ENCODE measurements around the gene PRKG1. TPM values are rescaled to one million over a fixed set of nuclear protein-coding genes. Genes with fewer than 3 reads are reported as not detected.
"Not testable (repeated sequence)": the region's sequence is repeated elsewhere in the genome, so short reads cannot be mapped to it uniquely, and the experiment has no call there.

PRKG1 gene
- total RNA-seq, 5 donors from 2014 or later (not counting 1 experiment from before 2014, with no cell fraction given), result 0.03 to 0.26 (median 0.19) TPM; not detected in 1

DNA sequence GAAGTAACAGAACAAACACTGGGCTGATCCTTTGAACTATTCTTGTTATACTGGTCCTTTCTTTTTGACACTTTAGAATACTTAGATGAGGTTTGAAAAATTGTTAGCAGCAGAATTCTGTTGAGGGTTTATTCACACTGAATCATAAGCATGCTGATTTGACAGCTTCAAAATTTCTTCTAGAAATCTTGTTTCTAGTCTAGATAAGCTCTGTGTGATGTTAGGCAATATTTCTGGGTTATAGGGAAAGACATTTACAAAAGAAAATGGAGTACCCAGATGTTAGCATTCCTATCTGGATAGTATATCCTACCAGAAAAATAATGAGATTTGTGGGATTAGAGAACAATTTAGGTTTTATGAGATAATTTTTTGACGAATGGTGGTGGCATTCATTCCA is 613.0 kb downstream of the PRKG1 start:
- WGBS (ENCODE audit: insufficient coverage), result no CpG with 5 or more reads among the region's 1 CpG
- Mint-ChIP-seq H3K27ac (no peak overlapping the region), H3K4me1 (no peaks in the 10 kb centered on the region), H3K4me3 (no peak overlapping the region), H3K9me3 (no peaks in the 10 kb centered on the region), H3K36me3 (no peaks in the 10 kb centered on the region), H3K27me3 (peaks cover 6 to 10% of the 10 kb centered on the region in 2 donors)
- DNase-seq (no peak), ATAC-seq (replicated peaks in 1 of 4) (no peak)
- Histone ChIP-seq H3K4me1 (ENCODE audit: control insufficient read depth in 1 of 2, extremely low read depth in 1 of 2, insufficient read depth in 2 of 2, low read length in 2 of 2) (no peaks in the 10 kb centered on the region), H3K27me3 (replicated peaks in 1 of 2; ENCODE audit: control insufficient read depth in 2 of 2, extremely low read depth in 1 of 2, insufficient read depth in 2 of 2, low read length in 1 of 2) (peaks cover 0 to 3% of the 10 kb centered on the region in 2 experiments), H3K27ac (ENCODE audit: low read length) (no peak overlapping the region), H3K9me3 (no peaks in the 10 kb centered on the region), H3K4me3 (ENCODE audit: control insufficient read depth in 1 of 2, extremely low read depth in 1 of 2, low read length in 1 of 2) (no peak overlapping the region), H3K36me3 (ENCODE audit: control insufficient read depth in 2 of 2, extremely low read depth in 1 of 2, insufficient read depth in 1 of 2, low read length in 1 of 2) (no peaks in the 10 kb centered on the region)
- POLR2A ChIA-PET, result no interaction called here
- CTCF ChIA-PET, result no interaction called here

DNA sequence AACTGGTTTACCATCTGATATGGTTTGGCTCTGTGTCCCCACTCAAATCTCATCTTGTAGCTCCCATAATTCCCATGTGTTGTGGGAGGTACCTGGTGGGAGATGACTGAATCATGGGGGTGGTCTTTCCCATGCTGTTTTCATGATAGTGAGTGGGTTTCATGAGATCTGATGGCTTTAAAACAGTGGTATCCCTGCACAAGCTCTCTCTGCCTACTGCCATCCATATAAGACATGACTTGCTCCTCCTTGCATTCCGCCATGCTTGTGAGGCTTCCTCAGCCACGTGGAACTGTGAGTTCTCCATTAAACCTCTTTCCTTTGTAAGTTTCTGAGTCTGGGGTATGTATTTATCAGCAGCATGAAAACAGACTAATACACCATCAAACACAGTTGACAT is 614.5 kb downstream of the PRKG1 start:
- POLR2A ChIA-PET, result not testable (repeated sequence)

DNA sequence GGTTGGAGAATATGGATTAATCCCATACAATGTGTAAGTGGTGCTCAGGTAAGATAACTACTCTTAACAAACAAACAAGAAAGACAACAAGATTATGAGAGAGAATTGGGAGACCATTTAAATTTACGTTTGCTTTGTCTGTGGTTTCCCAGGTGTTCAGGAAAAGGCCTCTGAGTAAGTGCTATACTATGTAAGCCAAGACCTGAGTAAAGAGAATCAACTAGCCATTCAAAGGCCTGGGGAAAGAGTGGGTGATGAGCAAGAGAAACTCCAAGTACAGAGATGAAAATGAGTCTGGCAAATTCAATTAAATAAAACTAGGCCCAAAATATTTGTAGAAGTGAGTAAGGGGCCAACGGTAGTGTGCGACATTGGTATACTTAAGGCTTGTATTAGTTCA is 615.2 kb downstream of the PRKG1 start:
- Histone ChIP-seq H3K4me3 (ENCODE audit: control insufficient read depth in 1 of 2, extremely low read depth in 1 of 2, low read length in 1 of 2) (no peak overlapping the region), H3K27ac (ENCODE audit: low read length) (no peak overlapping the region), H3K27me3 (replicated peaks in 1 of 2; ENCODE audit: control insufficient read depth in 2 of 2, extremely low read depth in 1 of 2, insufficient read depth in 2 of 2, low read length in 1 of 2) (no peaks in the 10 kb centered on the region), H3K4me1 (ENCODE audit: control insufficient read depth in 1 of 2, extremely low read depth in 1 of 2, insufficient read depth in 2 of 2, low read length in 2 of 2) (no peaks in the 10 kb centered on the region), H3K9me3 (no peaks in the 10 kb centered on the region), H3K36me3 (ENCODE audit: control insufficient read depth in 2 of 2, extremely low read depth in 1 of 2, insufficient read depth in 1 of 2, low read length in 1 of 2) (no peaks in the 10 kb centered on the region)
- no CpG with 5 or more reads among the region's 3 CpGs for WGBS (ENCODE audit: insufficient coverage)
- Mint-ChIP-seq H3K4me1 (peaks cover 0 to 5% (median 3%) of the 10 kb centered on the region in 3 donors), H3K27ac (no peak overlapping the region), H3K36me3 (no peaks in the 10 kb centered on the region), H3K9me3 (no peaks in the 10 kb centered on the region), H3K27me3 (peaks cover 0 to 7% of the 10 kb centered on the region in 2 donors), H3K4me3 (no peak overlapping the region)
- POLR2A ChIA-PET, result no interaction called here
- CTCF ChIA-PET, result no interaction called here
- ATAC-seq (replicated peaks in 1 of 4), result no peak
- DNase-seq, result no peak

More for the DNA sequence above, 614.5 kb downstream of the PRKG1 start:
- H3K36me3 Mint-ChIP-seq; H3K4me3 Mint-ChIP-seq; H3K27me3 ChIP-seq (replicated peaks in 1 of 2; ENCODE audit: control insufficient read depth in 2 of 2, extremely low read depth in 1 of 2, insufficient read depth in 2 of 2, low read length in 1 of 2); H3K27me3 Mint-ChIP-seq; H3K27ac ChIP-seq (ENCODE audit: low read length); H3K9me3 ChIP-seq; H3K4me3 ChIP-seq (ENCODE audit: control insufficient read depth in 1 of 2, extremely low read depth in 1 of 2, low read length in 1 of 2); CTCF ChIA-PET; DNase-seq; H3K4me1 ChIP-seq (ENCODE audit: control insufficient read depth in 1 of 2, extremely low read depth in 1 of 2, insufficient read depth in 2 of 2, low read length in 2 of 2); H3K4me1 Mint-ChIP-seq; H3K27ac Mint-ChIP-seq; H3K36me3 ChIP-seq (ENCODE audit: control insufficient read depth in 2 of 2, extremely low read depth in 1 of 2, insufficient read depth in 1 of 2, low read length in 1 of 2); H3K9me3 Mint-ChIP-seq; ATAC-seq (replicated peaks in 1 of 4): not testable (repeated sequence)
- no CpG with 5 or more reads among the region's 2 CpGs for WGBS (ENCODE audit: insufficient coverage)

DNA sequence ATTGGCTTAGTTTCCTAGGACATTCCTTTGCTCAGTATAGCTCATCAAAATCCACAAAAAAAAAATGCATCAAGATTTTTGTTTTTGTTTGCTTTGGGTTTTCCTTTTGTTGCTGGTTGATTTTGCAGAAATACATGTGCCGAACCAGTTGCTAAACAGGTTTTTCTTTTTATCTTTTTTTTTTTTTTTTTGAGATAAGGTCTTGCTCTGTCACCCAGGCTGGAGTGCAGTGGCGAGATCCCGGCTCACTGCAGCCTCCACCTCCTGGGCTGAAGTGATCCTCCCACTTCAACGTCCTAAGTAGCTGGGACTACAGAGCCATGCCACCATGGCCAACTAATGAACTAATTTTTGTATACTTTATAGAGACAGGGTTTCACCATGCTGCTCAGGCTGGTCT is 616.8 kb downstream of the PRKG1 start:
- H3K27ac Mint-ChIP-seq, result no peak overlapping the region
- no peak for ATAC-seq (replicated peaks in 1 of 4)
- peaks cover 0 to 3% of the 10 kb centered on the region in 2 donors for H3K36me3 ChIP-seq (ENCODE audit: control insufficient read depth in 2 of 2, extremely low read depth in 1 of 2, insufficient read depth in 1 of 2, low read length in 1 of 2)
- H3K27ac ChIP-seq (ENCODE audit: low read length), result no peak overlapping the region
- 90% methylated on average over 2 of the region's 4 CpGs for WGBS (ENCODE audit: insufficient coverage)
- ChIA-PET POLR2A (no interaction called here), CTCF (interaction anchor here in 1 of 2 donors (0.7 kb wide), 1 partner anchor 274 kb away, joined by 6 read pairs; no protein-coding TSS in a partner anchor)
- H3K9me3 Mint-ChIP-seq, result no peaks in the 10 kb centered on the region
- DNase-seq, result no peak
- H3K4me3 ChIP-seq (ENCODE audit: control insufficient read depth in 1 of 2, extremely low read depth in 1 of 2, low read length in 1 of 2), result no peak overlapping the region
- H3K27me3 Mint-ChIP-seq, result peaks cover 0 to 3% of the 10 kb centered on the region in 2 donors
- H3K9me3 ChIP-seq, result no peaks in the 10 kb centered on the region
- peaks cover 16 to 21% (median 19%) of the 10 kb centered on the region in 3 donors for H3K4me1 Mint-ChIP-seq
- no peak overlapping the region for H3K4me3 Mint-ChIP-seq
- H3K4me1 ChIP-seq (ENCODE audit: control insufficient read depth in 1 of 2, extremely low read depth in 1 of 2, insufficient read depth in 2 of 2, low read length in 2 of 2), result peaks cover 0 to 2% of the 10 kb centered on the region in 2 experiments
- H3K27me3 ChIP-seq (replicated peaks in 1 of 2; ENCODE audit: control insufficient read depth in 2 of 2, extremely low read depth in 1 of 2, insufficient read depth in 2 of 2, low read length in 1 of 2), result no peaks in the 10 kb centered on the region
- H3K36me3 Mint-ChIP-seq, result peaks cover 3% of the 10 kb centered on the region

DNA sequence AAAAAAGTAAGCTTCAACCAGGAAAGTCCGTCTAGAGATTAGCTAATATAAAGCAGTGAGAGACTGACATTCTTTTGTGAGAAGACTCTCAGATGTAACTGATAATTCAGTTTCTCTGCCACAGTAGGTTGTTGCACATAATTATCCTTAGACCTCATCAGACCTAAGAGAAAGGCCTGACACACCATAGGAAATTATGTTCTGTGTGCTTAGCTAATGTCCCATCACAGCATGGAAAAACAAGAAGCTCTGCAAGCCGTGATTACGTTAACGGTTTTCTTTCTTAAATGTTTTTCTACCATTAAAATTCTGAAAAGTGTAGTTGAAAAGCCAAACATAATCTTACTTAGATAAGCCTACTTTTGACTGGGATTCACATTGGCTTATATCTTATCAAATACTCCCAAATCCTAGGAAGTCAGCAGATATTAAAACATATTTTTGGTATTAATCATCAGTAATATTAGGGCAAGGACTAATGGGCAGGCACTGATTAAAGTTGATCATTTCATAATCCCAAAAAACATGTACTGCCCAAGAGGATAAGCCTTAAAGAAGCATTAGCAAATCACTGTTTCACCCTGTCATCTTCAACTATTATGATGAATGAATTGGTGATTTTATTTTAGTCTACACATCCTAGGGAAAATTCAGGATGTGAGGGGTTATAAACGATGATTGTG is 619.9 kb downstream of the PRKG1 start:
- ChIA-PET CTCF (no interaction called here), POLR2A (interaction anchor here in 1 of 2 donors (0.6 kb wide), 1 partner anchor 10 kb away, joined by 3 read pairs; no protein-coding TSS in a partner anchor)
- 80% methylated on average over 1 of the region's 5 CpGs for WGBS (ENCODE audit: insufficient coverage)
- peaks cover 2 to 12% of the 10 kb centered on the region in 2 donors for H3K36me3 ChIP-seq (ENCODE audit: control insufficient read depth in 2 of 2, extremely low read depth in 1 of 2, insufficient read depth in 1 of 2, low read length in 1 of 2)
- H3K9me3 ChIP-seq, result no peaks in the 10 kb centered on the region
- H3K27me3 ChIP-seq (replicated peaks in 1 of 2; ENCODE audit: control insufficient read depth in 2 of 2, extremely low read depth in 1 of 2, insufficient read depth in 2 of 2, low read length in 1 of 2), result no peaks in the 10 kb centered on the region
- Mint-ChIP-seq H3K27ac (no peak overlapping the region), H3K4me3 (no peak overlapping the region), H3K27me3 (no peaks in the 10 kb centered on the region), H3K36me3 (peaks cover 14% of the 10 kb centered on the region), H3K9me3 (no peaks in the 10 kb centered on the region), H3K4me1 (peaks cover 44 to 47% (median 45%) of the 10 kb centered on the region in 3 donors)
- no peak for ATAC-seq (replicated peaks in 1 of 4)
- peaks cover 18 to 25% of the 10 kb centered on the region in 2 experiments for H3K4me1 ChIP-seq (ENCODE audit: control insufficient read depth in 1 of 2, extremely low read depth in 1 of 2, insufficient read depth in 2 of 2, low read length in 2 of 2)
- H3K27ac ChIP-seq (ENCODE audit: low read length), result no peak overlapping the region
- H3K4me3 ChIP-seq (ENCODE audit: control insufficient read depth in 1 of 2, extremely low read depth in 1 of 2, low read length in 1 of 2), result no peak overlapping the region
- no peak for DNase-seq

DNA sequence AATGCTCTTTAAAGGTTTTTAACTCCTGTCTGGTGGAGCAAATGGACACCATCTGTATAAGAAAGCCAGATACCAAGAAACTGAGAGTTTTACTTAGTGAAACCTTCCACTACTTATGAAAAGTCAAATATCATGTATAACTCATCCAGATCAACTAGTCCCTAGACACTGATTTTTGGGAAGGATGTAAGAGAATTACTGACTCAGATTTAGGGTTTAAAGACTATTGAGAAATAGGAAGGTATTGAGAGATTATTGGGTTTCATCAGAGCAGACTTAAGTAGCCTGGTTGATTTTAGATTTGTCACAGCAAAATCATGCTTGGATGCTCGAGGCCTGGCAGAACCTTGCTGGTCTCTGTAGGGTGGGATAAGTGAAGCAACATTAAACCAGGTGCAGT is 622.0 kb downstream of the PRKG1 start:
- Mint-ChIP-seq H3K4me3 (peak overlapping the region; percentile 17 to 36 (median 22)), H3K27me3 (no peaks in the 10 kb centered on the region), H3K9me3 (no peaks in the 10 kb centered on the region), H3K27ac (peak overlapping the region; percentile 5 to 52), H3K36me3 (peaks cover 16% of the 10 kb centered on the region), H3K4me1 (peaks cover 51 to 56% (median 55%) of the 10 kb centered on the region in 3 donors)
- ChIA-PET POLR2A (no interaction called here), CTCF (no interaction called here)
- ATAC-seq (replicated peaks in 1 of 4) (no peak), DNase-seq (no peak)
- WGBS (ENCODE audit: insufficient coverage), result no CpG with 5 or more reads among the region's 1 CpG
- Histone ChIP-seq H3K36me3 (ENCODE audit: control insufficient read depth in 2 of 2, extremely low read depth in 1 of 2, insufficient read depth in 1 of 2, low read length in 1 of 2) (peaks cover 2 to 12% of the 10 kb centered on the region in 2 donors), H3K27ac (ENCODE audit: low read length) (no peak overlapping the region), H3K4me3 (ENCODE audit: control insufficient read depth in 1 of 2, extremely low read depth in 1 of 2, low read length in 1 of 2) (no peak overlapping the region), H3K9me3 (no peaks in the 10 kb centered on the region), H3K4me1 (ENCODE audit: control insufficient read depth in 1 of 2, extremely low read depth in 1 of 2, insufficient read depth in 2 of 2, low read length in 2 of 2) (peaks cover 25 to 32% of the 10 kb centered on the region in 2 experiments), H3K27me3 (replicated peaks in 1 of 2; ENCODE audit: control insufficient read depth in 2 of 2, extremely low read depth in 1 of 2, insufficient read depth in 2 of 2, low read length in 1 of 2) (no peaks in the 10 kb centered on the region)
